GM19395 (cell line): ENCODE data around the gene IGLL5.
"Not testable (repeated sequence)": the region's sequence is repeated elsewhere in the genome, so short reads cannot be mapped to it uniquely, and the experiment has no call there.

Source experiments
- ATAC-seq: cut with Tn5 transposase; IDR thresholded peaks from one replicate; pipeline ENCODE4 v1.9.1; 2021; ENCODE audit warnings: mild to moderate bottlenecking, moderate library complexity; ENCODE audit not compliant: unreplicated experiment

The IGLL5 gene

DNA sequence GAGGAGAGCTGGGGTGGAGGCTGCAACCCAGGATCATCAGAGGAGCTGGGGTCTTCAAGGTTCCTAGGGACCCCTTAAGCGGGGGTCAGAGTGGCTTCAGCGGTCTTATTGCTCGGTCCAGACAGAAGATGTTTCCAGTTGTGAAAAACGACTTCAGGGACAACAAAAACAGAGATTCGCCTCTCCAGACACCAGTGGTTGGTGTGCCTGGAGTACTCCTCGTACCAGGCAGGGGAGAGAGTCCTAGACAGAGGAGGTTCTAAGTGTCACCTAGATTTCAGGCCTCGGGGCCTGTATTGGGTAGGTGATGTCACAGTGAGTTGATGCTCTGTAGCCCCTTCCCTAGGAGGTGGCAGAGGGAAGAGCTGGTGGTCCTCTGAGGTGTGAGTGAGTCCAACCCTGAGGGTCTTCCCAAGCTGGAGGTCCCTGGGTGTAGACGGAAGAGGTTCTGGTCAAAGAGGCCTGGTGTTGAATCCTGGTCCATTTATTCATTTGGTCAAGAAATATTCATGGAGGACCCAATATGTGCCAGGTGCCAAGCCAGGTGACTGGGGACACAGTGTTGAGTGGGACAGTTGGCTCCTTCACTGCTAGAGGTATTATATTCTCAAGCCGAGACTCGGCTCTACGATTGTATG lies 4.4 kb upstream of the IGLL5 start:
- ATAC-seq, result no peak

- ATAC-seq, result no peak
These were observed 3.4 kb upstream of the IGLL5 start for GRCh38 chr22:22884010-22884887.

- ATAC-seq, result no peak
These were observed 2.5 kb upstream of the IGLL5 start for GRCh38 chr22:22884888-22885840.

GRCh38 chr22:22886546-22886945 lies 1.1 kb upstream of the IGLL5 start:
- ATAC-seq, result no peak

- no peak for ATAC-seq
These were observed 1.1 kb downstream of the IGLL5 start for GRCh38 chr22:22888571-22889353.

- no peak for ATAC-seq
These were observed 2.5 kb downstream of the IGLL5 start for GRCh38 chr22:22890085-22890484.

GRCh38 chr22:22891139-22891621 lies 3.6 kb downstream of the IGLL5 start:
- ATAC-seq, result no peak

GRCh38 chr22:22892096-22893052 lies 4.8 kb downstream of the IGLL5 start:
- no peak for ATAC-seq

- no peak for ATAC-seq
These were observed 5.6 kb downstream of the IGLL5 start for GRCh38 chr22:22893077-22893805.

DNA sequence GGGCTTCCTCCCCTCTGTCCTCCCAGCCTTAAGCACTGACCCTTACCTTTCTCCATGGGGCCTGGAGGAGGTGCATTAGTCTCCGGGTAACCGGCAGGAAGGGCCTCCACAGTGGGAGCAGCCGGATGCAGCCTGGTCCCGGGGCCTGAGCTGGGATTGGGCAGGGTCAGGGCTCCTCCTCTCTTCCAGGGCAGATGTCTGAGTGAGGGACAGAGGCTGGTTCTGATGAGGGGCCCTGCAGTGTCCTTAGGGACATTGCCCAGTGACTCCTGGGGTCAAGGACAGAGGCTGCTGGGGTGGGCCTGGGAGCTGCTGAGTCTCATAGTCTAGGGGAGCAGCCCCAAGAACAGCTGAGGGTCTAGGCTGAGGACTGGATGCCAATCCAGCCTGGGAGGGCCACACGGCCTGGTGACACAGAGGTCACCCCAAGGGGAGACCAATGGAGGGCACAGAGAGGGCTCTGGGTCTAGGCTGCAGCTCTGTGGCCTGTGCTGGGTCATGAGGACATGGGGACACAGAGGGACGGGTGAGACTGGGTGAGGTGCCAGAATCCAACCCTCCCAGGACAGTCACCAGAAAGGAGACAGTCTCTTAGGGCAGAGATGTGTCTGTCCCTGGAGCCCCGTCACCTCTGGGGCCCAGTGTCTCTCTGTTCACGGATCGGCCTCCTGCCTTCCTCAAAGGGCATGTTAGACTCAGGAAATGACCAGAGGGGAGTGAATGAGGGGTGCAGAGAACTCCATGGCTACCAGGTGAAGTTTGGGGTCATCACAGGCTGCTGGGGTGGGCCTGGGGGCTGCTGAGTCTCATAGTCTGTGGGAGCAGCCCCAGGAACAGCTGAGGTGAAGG lies 6.5 kb downstream of the IGLL5 start:
- no peak for ATAC-seq

- no peak for ATAC-seq
These were observed 7.4 kb downstream of the IGLL5 start for GRCh38 chr22:22894740-22895731.

- no peak for ATAC-seq
These were observed 8.3 kb downstream of the IGLL5 start for GRCh38 chr22:22895776-22896445.

DNA sequence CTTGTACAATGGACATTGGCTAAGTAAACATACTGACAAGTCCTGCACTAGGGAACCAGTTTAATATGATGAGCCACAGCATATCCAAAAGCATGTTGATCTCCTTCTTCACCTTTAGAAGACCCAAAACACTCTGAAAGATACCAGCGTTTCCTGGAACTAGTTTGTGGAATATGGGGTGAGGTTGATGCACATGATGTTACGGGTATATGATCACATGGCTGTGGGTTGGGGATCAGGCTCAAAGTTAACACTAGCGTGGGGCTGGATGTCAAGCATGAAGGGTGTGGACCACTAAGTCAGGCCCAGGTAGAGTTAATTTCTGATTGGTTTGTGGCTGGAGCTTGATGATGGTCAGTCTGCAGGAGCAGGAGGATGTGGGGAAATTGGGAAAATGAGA lies 9.0 kb downstream of the IGLL5 start:
- ATAC-seq, result no peak

DNA sequence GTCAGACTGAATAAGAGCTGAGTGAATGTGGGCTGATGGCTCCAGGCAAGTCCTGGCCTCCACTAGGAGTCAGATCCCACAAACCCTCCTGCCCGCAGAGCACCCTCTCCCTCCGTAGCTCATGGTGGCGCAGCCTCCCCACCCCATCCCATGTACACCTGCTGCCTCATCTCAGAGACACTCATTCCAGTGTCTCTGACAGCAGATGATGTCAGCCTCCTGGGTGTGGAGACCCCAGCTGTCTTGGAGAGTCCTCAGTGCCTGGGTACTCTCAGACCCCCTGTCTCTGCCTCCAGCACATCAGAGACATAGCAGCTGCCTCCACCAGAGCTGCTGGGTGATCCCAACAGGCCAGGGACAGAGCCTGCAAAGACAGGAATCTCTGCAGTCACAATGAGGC lies 9.5 kb downstream of the IGLL5 start:
- ATAC-seq, result no peak

- ATAC-seq, result no peak
These were observed 10.3 kb downstream of the IGLL5 start for GRCh38 chr22:22897947-22898346.

DNA sequence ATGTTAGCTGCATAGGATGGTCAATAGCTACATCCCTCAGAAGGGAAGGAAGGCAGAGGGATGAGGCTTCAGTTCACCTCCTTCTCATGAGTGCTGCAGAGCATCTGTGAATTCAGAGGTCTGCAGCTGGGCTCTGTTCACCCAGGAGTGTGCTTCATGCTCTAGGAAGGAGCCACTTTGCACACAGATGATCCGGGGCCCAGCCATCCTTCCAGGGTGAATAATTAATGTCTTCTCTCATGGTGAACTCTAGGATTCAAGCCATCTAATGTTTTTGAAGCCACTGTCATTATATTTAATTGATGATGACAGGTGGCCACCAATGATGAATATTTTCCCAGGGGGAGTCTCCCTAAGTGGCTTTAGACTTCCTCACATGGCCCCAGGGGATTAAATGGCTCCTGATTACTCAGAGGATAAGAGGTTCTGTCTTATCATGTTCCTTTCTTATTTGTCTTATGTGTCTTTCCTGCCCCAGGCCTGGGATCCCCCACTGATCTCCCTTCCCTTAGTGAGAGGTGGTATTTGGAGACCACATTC lies 10.9 kb downstream of the IGLL5 start:
- not testable (repeated sequence) for ATAC-seq
